SK-N-SH (cell line): ENCODE results near the gene MRPL9.

Experiments used
- JUND ChIP-seq: IDR thresholded peaks from 2 replicates; pipeline ENCODE4 v1.4.0; 2012
- YY1 ChIP-seq: IDR thresholded peaks from 2 replicates; pipeline ENCODE4 v1.4.0; 2012; ENCODE audit warnings: low read depth, mild to moderate bottlenecking
- TF ChIP-seq, protein P1 (sequence below): IDR thresholded peaks from 2 replicates; pipeline ENCODE4 v1.4.0; 2012; ENCODE audit warnings: low read depth, borderline replicate concordance
- TF ChIP-seq, protein P2 (sequence below): fragments of 200-600 bp; sonication (generic); IDR thresholded peaks from 2 replicates; pipeline ENCODE4 v1.6.1; 2017; ENCODE audit warnings: antibody characterized with exemption, mild to moderate bottlenecking, moderate library complexity

DNA sequence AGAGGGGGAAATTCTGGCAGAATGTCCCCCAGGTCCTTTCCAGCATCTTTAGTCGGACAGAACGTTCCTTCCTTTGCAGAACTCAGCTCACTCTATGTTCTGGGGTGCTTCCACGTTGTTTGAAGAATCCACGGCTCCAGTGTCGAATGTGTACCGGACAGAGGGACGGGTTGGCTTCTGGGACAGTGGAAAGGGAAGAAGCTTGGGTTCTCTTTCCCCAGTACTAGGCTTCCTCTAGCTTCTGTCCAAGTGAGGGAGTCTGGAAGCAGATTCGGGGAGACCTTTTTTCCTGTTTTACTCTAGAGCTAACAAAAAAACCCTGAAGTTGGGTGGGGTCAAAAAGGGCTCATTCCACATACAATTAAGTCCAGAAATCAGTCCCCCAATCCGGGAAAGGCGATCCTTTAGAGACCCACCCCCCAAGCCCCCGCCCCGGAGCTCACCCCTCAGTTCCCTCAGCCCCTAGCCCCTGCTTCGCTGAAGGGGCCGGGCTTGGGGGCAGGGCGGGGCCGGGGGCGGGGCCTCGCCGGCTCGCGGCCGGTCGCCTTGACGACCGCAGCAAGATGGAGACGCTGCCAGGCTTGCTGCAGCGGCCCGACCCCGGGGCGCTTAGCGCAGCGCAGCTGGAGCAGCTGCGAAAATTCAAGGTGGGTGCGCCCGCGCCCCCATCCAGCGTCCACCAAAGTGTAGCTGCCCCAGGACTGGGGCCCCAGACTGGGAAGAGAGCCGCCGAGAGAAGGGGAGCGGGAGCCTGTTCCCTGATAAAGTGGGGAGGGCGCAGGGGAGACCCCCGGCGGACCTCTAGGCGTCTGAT, 42.1 kb downstream of the MRPL9 start, which contains the start of gene RIIAD1:
- TF ChIP-seq, protein P1, sequence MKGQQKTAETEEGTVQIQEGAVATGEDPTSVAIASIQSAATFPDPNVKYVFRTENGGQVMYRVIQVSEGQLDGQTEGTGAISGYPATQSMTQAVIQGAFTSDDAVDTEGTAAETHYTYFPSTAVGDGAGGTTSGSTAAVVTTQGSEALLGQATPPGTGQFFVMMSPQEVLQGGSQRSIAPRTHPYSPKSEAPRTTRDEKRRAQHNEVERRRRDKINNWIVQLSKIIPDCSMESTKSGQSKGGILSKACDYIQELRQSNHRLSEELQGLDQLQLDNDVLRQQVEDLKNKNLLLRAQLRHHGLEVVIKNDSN = no peak
- TF ChIP-seq, protein P2, sequence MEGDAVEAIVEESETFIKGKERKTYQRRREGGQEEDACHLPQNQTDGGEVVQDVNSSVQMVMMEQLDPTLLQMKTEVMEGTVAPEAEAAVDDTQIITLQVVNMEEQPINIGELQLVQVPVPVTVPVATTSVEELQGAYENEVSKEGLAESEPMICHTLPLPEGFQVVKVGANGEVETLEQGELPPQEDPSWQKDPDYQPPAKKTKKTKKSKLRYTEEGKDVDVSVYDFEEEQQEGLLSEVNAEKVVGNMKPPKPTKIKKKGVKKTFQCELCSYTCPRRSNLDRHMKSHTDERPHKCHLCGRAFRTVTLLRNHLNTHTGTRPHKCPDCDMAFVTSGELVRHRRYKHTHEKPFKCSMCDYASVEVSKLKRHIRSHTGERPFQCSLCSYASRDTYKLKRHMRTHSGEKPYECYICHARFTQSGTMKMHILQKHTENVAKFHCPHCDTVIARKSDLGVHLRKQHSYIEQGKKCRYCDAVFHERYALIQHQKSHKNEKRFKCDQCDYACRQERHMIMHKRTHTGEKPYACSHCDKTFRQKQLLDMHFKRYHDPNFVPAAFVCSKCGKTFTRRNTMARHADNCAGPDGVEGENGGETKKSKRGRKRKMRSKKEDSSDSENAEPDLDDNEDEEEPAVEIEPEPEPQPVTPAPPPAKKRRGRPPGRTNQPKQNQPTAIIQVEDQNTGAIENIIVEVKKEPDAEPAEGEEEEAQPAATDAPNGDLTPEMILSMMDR = peak; percentile 45
- 0 out of 2 replicates have a peak, but pooled peaks have one; percentile 29 for TF ChIP-seq YY1
- TF ChIP-seq JUND = no peak
